Measurements from ENCODE around the gene CAMTA2. TPM values are rescaled to one million over a fixed set of nuclear protein-coding genes. Genes with fewer than 3 reads are reported as not detected.
A peak's percentile ranks its signal among the peaks of the same experiment; 100 is the strongest.

The CAMTA2 gene
- total RNA-seq, 6 experiments from 2014 or later = 15.3 to 21.1 (median 17.7) TPM

DNA sequence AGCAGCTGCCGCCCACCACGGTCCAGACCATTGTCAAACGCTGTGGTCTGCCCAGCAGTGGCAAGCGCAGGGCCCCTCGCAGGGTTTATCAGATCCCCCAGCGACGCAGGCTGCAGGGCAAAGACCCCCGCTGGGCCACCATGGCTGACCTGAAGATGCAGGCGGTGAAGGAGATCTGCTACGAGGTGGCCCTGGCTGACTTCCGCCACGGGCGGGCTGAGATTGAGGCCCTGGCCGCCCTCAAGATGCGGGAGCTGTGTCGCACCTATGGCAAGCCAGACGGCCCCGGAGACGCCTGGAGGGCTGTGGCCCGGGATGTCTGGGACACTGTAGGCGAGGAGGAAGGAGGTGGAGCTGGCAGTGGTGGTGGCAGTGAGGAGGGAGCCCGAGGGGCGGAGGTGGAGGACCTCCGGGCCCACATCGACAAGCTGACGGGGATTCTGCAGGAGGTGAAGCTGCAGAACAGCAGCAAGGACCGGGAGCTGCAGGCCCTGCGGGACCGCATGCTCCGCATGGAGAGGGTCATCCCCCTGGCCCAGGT is 34.8 kb upstream of the CAMTA2 start:
- no peak overlapping the region for H3K27ac ChIP-seq
- TF ChIP-seq, protein P1, sequence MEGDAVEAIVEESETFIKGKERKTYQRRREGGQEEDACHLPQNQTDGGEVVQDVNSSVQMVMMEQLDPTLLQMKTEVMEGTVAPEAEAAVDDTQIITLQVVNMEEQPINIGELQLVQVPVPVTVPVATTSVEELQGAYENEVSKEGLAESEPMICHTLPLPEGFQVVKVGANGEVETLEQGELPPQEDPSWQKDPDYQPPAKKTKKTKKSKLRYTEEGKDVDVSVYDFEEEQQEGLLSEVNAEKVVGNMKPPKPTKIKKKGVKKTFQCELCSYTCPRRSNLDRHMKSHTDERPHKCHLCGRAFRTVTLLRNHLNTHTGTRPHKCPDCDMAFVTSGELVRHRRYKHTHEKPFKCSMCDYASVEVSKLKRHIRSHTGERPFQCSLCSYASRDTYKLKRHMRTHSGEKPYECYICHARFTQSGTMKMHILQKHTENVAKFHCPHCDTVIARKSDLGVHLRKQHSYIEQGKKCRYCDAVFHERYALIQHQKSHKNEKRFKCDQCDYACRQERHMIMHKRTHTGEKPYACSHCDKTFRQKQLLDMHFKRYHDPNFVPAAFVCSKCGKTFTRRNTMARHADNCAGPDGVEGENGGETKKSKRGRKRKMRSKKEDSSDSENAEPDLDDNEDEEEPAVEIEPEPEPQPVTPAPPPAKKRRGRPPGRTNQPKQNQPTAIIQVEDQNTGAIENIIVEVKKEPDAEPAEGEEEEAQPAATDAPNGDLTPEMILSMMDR (IDR thresholded peaks at IDR 0.05) = no peak
- no peak for TF ChIP-seq POLR2A (IDR thresholded peaks at IDR 0.05)
- no peaks in the 10 kb centered on the region for H3K4me1 ChIP-seq
- no peaks in the 10 kb centered on the region for H3K27me3 ChIP-seq
- no peak overlapping the region for H3K4me3 ChIP-seq
- 100% methylated on average over 5 of the region's 30 CpGs for WGBS (ENCODE audit: insufficient coverage, low coverage, low lambda C conversion rate, missing lambda C conversion rate)
- no peaks in the 10 kb centered on the region for H3K9me3 ChIP-seq
- peaks cover 0 to 62% (median 36%) of the 10 kb centered on the region in 4 donors for H3K36me3 ChIP-seq
- ATAC-seq (no peak), DNase-seq (no peak)
- intact Hi-C loops (cut with DNase I) = no loop called here

GRCh38 chr17:5020502-5021023 is 33.1 kb upstream of the CAMTA2 start:
- no peaks in the 10 kb centered on the region for H3K9me3 ChIP-seq
- intact Hi-C loops (cut with DNase I) = no loop called here
- no peaks in the 10 kb centered on the region for H3K27me3 ChIP-seq
- no peaks in the 10 kb centered on the region for H3K4me1 ChIP-seq
- no peak overlapping the region for H3K4me3 ChIP-seq
- ATAC-seq = no peak
- DNase-seq = no peak
- peaks cover 0 to 77% (median 43%) of the 10 kb centered on the region in 4 donors for H3K36me3 ChIP-seq
- 97% methylated on average over 12 of the region's 20 CpGs for WGBS (ENCODE audit: insufficient coverage, low coverage, low lambda C conversion rate, missing lambda C conversion rate)
- no peak for TF ChIP-seq POLR2A (IDR thresholded peaks at IDR 0.05)
- TF ChIP-seq, protein P1 (IDR thresholded peaks at IDR 0.05) = no peak
- H3K27ac ChIP-seq = no peak overlapping the region

- no peaks in the 10 kb centered on the region for H3K27me3 ChIP-seq
- intact Hi-C loops (cut with DNase I) = no loop called here
- no peaks in the 10 kb centered on the region for H3K9me3 ChIP-seq
- peak in 3 of 4 donors; percentile 12 to 43 (median 30) for ATAC-seq
- H3K27ac ChIP-seq = no peak overlapping the region
- H3K4me3 ChIP-seq = no peak overlapping the region
- TF ChIP-seq POLR2A (IDR thresholded peaks at IDR 0.05) = no peak
- TF ChIP-seq, protein P1 (IDR thresholded peaks at IDR 0.05) = peak in 1 of 4 donors; percentile 6
- DNase-seq = no peak
- H3K4me1 ChIP-seq = no peaks in the 10 kb centered on the region
- peaks cover 0 to 86% (median 45%) of the 10 kb centered on the region in 4 donors for H3K36me3 ChIP-seq
- WGBS (ENCODE audit: insufficient coverage, low coverage, low lambda C conversion rate, missing lambda C conversion rate) = 40% methylated on average over 1 of the region's 1 CpG
Observed at GRCh38 chr17:5019475-5019956, 32.0 kb upstream of the CAMTA2 start.

GRCh38 chr17:5014357-5014756 is 26.9 kb upstream of the CAMTA2 start:
- ATAC-seq = no peak
- TF ChIP-seq, protein P1 (IDR thresholded peaks at IDR 0.05) = no peak
- TF ChIP-seq POLR2A (IDR thresholded peaks at IDR 0.05) = no peak

More at GRCh38 chr17:5014357-5014756, 26.9 kb upstream of the CAMTA2 start:
- H3K27ac ChIP-seq = no peak overlapping the region
- intact Hi-C loops (cut with DNase I) = no loop called here
- DNase-seq = no peak
- no peaks in the 10 kb centered on the region for H3K4me1 ChIP-seq
- 78% methylated on average over 1 of the region's 4 CpGs for WGBS (ENCODE audit: insufficient coverage, low coverage, low lambda C conversion rate, missing lambda C conversion rate)
- no peak overlapping the region for H3K4me3 ChIP-seq
- H3K9me3 ChIP-seq = no peaks in the 10 kb centered on the region
- H3K36me3 ChIP-seq = peaks cover 0 to 74% (median 35%) of the 10 kb centered on the region in 4 donors
- H3K27me3 ChIP-seq = no peaks in the 10 kb centered on the region

All from right lobe of liver (tissue), 6 donors.